Endothelial cell of umbilical vein (primary cell): ENCODE results near the gene AQP7. TPM values are rescaled to one million over a fixed set of nuclear protein-coding genes. Genes with fewer than 3 reads are reported as not detected.

Experiments used
- BruUV-seq: library from RNA; stranded (reverse); fragments of 400-500 nt; replicated peaks from 2 replicates; lab custom pipeline; 2021; lab: Mats Ljungman, UMichigan
- CTCF ChIA-PET: fragments of 300-600, 350-600 bp; sonication (Branson Sonifier 250); formaldehyde crosslinking; loops from one replicate; lab custom pipeline; 2021; ENCODE audit warnings: antibody characterized with exemption, inconsistent platforms; lab: Charles Lee
- POLR2A ChIA-PET: fragments of 300-600, 350-600 bp; sonication (Branson Sonifier 250); formaldehyde crosslinking; loops from one replicate; lab custom pipeline; 2021; ENCODE audit warnings: antibody characterized with exemption, inconsistent platforms; lab: Charles Lee
- DNase-seq: peaks from one replicate; pipeline ENCODE4 v3.0.0-alpha.2; 2011; ENCODE audit warnings: low read depth, low spot score
- FAIRE-seq: peaks from 2 replicates; lab custom pipeline; 2011; peaks lifted over from hg19 to GRCh38; lab: Jason Lieb, UNC
- H2AFZ ChIP-seq: 2 replicates; pipeline ENCODE4 v1.6.0; 2012; ENCODE audit warnings: low read depth, low read length, control low read depth, inconsistent platforms
- H3K27ac ChIP-seq: 2 replicates; pipeline ENCODE4 v1.5.1; 2011; ENCODE audit warnings: low read depth, mild to moderate bottlenecking, control low read depth, low read length, moderate library complexity; ENCODE audit not compliant: insufficient read depth
- H3K27me3 ChIP-seq, 2 experiments: 2 replicates each; pipeline versions ENCODE4 v1.6.0 to v1.6.1; 2011; ENCODE audit warnings: low read length in 2 of 2, mixed read lengths in 1 of 2; ENCODE audit not compliant: control insufficient read depth in 2 of 2, insufficient read depth in 2 of 2
- H3K36me3 ChIP-seq, 2 experiments: 2 replicates in 1 of 2; 3 replicates in 1 of 2; pipeline ENCODE4 v1.5.1; 2011; ENCODE audit warnings: low read length in 2 of 2, mild to moderate bottlenecking in 1 of 2, moderate library complexity in 1 of 2; ENCODE audit not compliant: control insufficient read depth in 2 of 2, insufficient read depth in 2 of 2; ENCODE audit errors: extremely low read depth in 1 of 2
- H3K4me1 ChIP-seq: 3 replicates; pipeline ENCODE4 v1.5.1; 2011; ENCODE audit warnings: mild to moderate bottlenecking, low read length; ENCODE audit not compliant: control insufficient read depth, insufficient read depth; ENCODE audit errors: extremely low read depth
- H3K4me2 ChIP-seq: 2 replicates; pipeline ENCODE4 v1.6.1; 2011; ENCODE audit warnings: low read length, control low read depth, mixed read lengths; ENCODE audit not compliant: insufficient read depth
- H3K4me3 ChIP-seq, 3 experiments: fragments of 200-600 bp in 1 of 3; sonication (generic), shearing (Covaris generic) in 1 of 3; replicated peaks in 1 of 3; 2 replicates each; pipeline ENCODE4 v1.5.1; 2011 to 2016; ENCODE audit warnings: control low read depth in 3 of 3, low read length in 3 of 3, mild to moderate bottlenecking in 2 of 3, inconsistent platforms in 1 of 3, low read depth in 1 of 3, moderate library complexity in 1 of 3; ENCODE audit not compliant: insufficient read depth in 1 of 3
- H3K79me2 ChIP-seq: 2 replicates; pipeline ENCODE4 v1.6.0; 2012; ENCODE audit warnings: low read length, inconsistent platforms; ENCODE audit not compliant: control insufficient read depth, insufficient read depth
- H3K9ac ChIP-seq: replicated peaks from 2 replicates; pipeline ENCODE3; 2011; ENCODE audit warnings: low read length, control low read depth; ENCODE audit not compliant: insufficient read depth; ENCODE audit errors: extremely low read depth
- H3K9me1 ChIP-seq: replicated peaks from 3 replicates; pipeline ENCODE4 v1.6.0; 2011; ENCODE audit warnings: mild to moderate bottlenecking, low read length; ENCODE audit not compliant: control insufficient read depth, insufficient read depth; ENCODE audit errors: extremely low read depth
- H3K9me3 ChIP-seq: replicated peaks from 2 replicates; pipeline ENCODE4 v1.5.1; 2012; ENCODE audit warnings: low read length, inconsistent platforms; ENCODE audit not compliant: control insufficient read depth, insufficient read depth
- H4K20me1 ChIP-seq: replicated peaks from 2 replicates; pipeline ENCODE3; 2011; ENCODE audit warnings: mild to moderate bottlenecking, low read length; ENCODE audit not compliant: control insufficient read depth, insufficient read depth; ENCODE audit errors: extremely low read depth
- CTCF ChIP-seq, 2 donors: IDR thresholded peaks; 1 replicate in 1 of 2; 2 replicates in 1 of 2; pipeline ENCODE4 v1.5.1; 2011; ENCODE audit warnings: low read length in 2 of 2, mild to moderate bottlenecking in 2 of 2, moderate library complexity in 2 of 2, control low read depth in 1 of 2, inconsistent platforms in 1 of 2, low read depth in 1 of 2; ENCODE audit not compliant: insufficient read depth in 1 of 2; ENCODE audit errors: extremely low read depth in 1 of 2
- EZH2 ChIP-seq: IDR thresholded peaks from 2 replicates; pipeline ENCODE4 v1.6.1; 2012; ENCODE audit warnings: borderline replicate concordance, low read depth, mild to moderate bottlenecking, moderate library complexity, low read length, inconsistent platforms; ENCODE audit not compliant: severe bottlenecking
- FOS ChIP-seq: IDR thresholded peaks from 2 replicates; pipeline ENCODE4 v1.6.1; 2011; ENCODE audit warnings: mild to moderate bottlenecking, low read length, moderate library complexity, borderline replicate concordance; ENCODE audit not compliant: insufficient read depth
- GATA2 ChIP-seq: IDR thresholded peaks from 2 replicates; pipeline ENCODE4 v1.7.0; 2011; ENCODE audit warnings: low read depth, mild to moderate bottlenecking, moderate library complexity, mixed read lengths, low read length; ENCODE audit not compliant: insufficient read length, insufficient read depth
- MAX ChIP-seq: IDR thresholded peaks from 2 replicates; pipeline ENCODE4 v1.6.1; 2011; ENCODE audit not compliant: insufficient read depth, insufficient read length
- POLR2A ChIP-seq: IDR thresholded peaks from 2 replicates; pipeline ENCODE4 v1.6.1; 2012; ENCODE audit warnings: low read depth, mild to moderate bottlenecking, control low read depth, low read length
- POLR2AphosphoS5 ChIP-seq: IDR thresholded peaks from 2 replicates; pipeline ENCODE4 v1.6.1; 2012; ENCODE audit warnings: low read depth, mild to moderate bottlenecking, control low read depth, low read length, moderate library complexity; ENCODE audit not compliant: insufficient read depth
- dilution Hi-C: fragments of 300-500 bp; cut with MboI; formaldehyde crosslinking; loops from one replicate; pipeline ENCODE4 v1.15.0; 2019; ENCODE audit warnings: low sequenced_read_pairs; ENCODE audit not compliant: extremely low pct_ligation_motif_present
- intact Hi-C: fragments of 100-400 bp; cut with micrococcal nuclease; formaldehyde crosslinking; loops from one replicate; pipeline ENCODE4 v1.10.0; 2022
- polyA plus RNA-seq, 4 experiments: library from polyadenylated mRNA; depleted of rRNA in 3 of 4; stranded (reverse) in 3 of 4; unstranded in 1 of 4; fragments of >200 nt; gene quantifications; 2 replicates each; pipeline versions ENCODE4 v1.2.1 to v1.2.3, GENCODE V29; 2011 to 2012; ENCODE audit warnings: missing spikeins in 1 of 4
- total RNA-seq: library from RNA; stranded (reverse); gene quantifications from 2 replicates; pipeline ENCODE4 v1.2.3, GENCODE V29; 2021

Gene AQP7
- total and polyA plus RNA-seq, 2 donors (not counting 3 experiments of a cell fraction or from before 2014, with no cell fraction given), result 3.7 TPM; not detected in 1

GRCh38 chr9:33435821-33436277, 33.5 kb upstream of the AQP7 start:
- BruUV-seq, result no TSS peak
- Histone ChIP-seq H3K9me1 (no peaks in the 10 kb centered on the region), H3K79me2 (no peaks in the 10 kb centered on the region), H3K4me1 (peaks cover 3% of the 10 kb centered on the region), H3K4me2 (no peak overlapping the region), H3K4me3 (no peak overlapping the region), H3K36me3 (no peaks in the 10 kb centered on the region), H3K9ac (no peak overlapping the region), H4K20me1 (no peaks in the 10 kb centered on the region), H3K9me3 (no peaks in the 10 kb centered on the region), H3K27me3 (peaks cover 2 to 6% of the 10 kb centered on the region in 2 experiments), H3K27ac (no peak overlapping the region), H2AFZ (no peak overlapping the region)
- intact Hi-C loops (loop anchor here (5.0 kb wide), 1 partner anchor 51 kb away; no protein-coding TSS in a partner anchor), dilution Hi-C loops (no loop called here)
- FAIRE-seq, result no peak
- CTCF ChIA-PET, result interaction anchor here (1.7 to 2.0 kb wide), 2 partner anchors 17 to 61 kb away, joined by 5 to 14 read pairs; no protein-coding TSS in a partner anchor
- DNase-seq, result no peak
- POLR2A ChIA-PET, result no interaction called here
- no peak for TF ChIP-seq CTCF (IDR thresholded peaks at IDR 0.05; ENCODE audit: extremely low read depth in 1 of 2, insufficient read depth in 1 of 2, low read depth in 1 of 2, low read length in 2 of 2)
- TF ChIP-seq GATA2, result no peak
- no peak for TF ChIP-seq MAX
- no peak for TF ChIP-seq EZH2
- TF ChIP-seq POLR2AphosphoS5, result no peak
- no peak for TF ChIP-seq POLR2A
- no peak for TF ChIP-seq FOS
